Activated CD4-positive, alpha-beta T cell treated with anti-CD3 and anti-CD28 coated beads, Interleukin-2, amount 50 U/mL, for 4 hours (primary cell): ENCODE results near the gene GLI3.

Experiments used
- DNase-seq, 2 experiments: peaks; one replicate each; pipeline ENCODE4 v3.0.0-alpha.2; 2020

Gene GLI3

GRCh38 chr7:42235741-42236161 lies 1.3 kb downstream of the GLI3 start:
- DNase-seq: no peak

- DNase-seq: no peak
Measured at GRCh38 chr7:42234736-42235135, 2.3 kb downstream of the GLI3 start.

- DNase-seq: no peak
Measured at GRCh38 chr7:42233695-42234331, 3.2 kb downstream of the GLI3 start.

- no peak for DNase-seq
Measured at GRCh38 chr7:42233171-42233570, 3.8 kb downstream of the GLI3 start.

- no peak for DNase-seq
Measured at GRCh38 chr7:42232275-42232674, 4.7 kb downstream of the GLI3 start.

- DNase-seq: no peak
Measured at GRCh38 chr7:42231043-42231787, 5.8 kb downstream of the GLI3 start.

- DNase-seq: no peak
Measured at GRCh38 chr7:42227936-42228591, 8.9 kb downstream of the GLI3 start.

- no peak for DNase-seq
Measured at GRCh38 chr7:42227541-42227935, 9.5 kb downstream of the GLI3 start.

- DNase-seq: no peak
Measured at GRCh38 chr7:42227021-42227420, 10.0 kb downstream of the GLI3 start.

GRCh38 chr7:42226354-42226941 lies 10.6 kb downstream of the GLI3 start:
- DNase-seq: no peak

GRCh38 chr7:42224391-42225003 lies 12.5 kb downstream of the GLI3 start:
- DNase-seq: no peak

GRCh38 chr7:42222891-42223290 lies 14.1 kb downstream of the GLI3 start:
- DNase-seq: no peak

- DNase-seq: no peak
Measured at GRCh38 chr7:42222125-42222524, 14.9 kb downstream of the GLI3 start.

GRCh38 chr7:42221304-42221703 lies 15.7 kb downstream of the GLI3 start:
- DNase-seq: no peak

- no peak for DNase-seq
Measured at GRCh38 chr7:42219447-42219846, 17.6 kb downstream of the GLI3 start.

GRCh38 chr7:42218248-42218647 lies 18.8 kb downstream of the GLI3 start:
- no peak for DNase-seq

- DNase-seq: no peak
Measured at GRCh38 chr7:42217548-42217947, 19.5 kb downstream of the GLI3 start.

- DNase-seq: no peak
Measured at GRCh38 chr7:42217053-42217452, 20.0 kb downstream of the GLI3 start.

GRCh38 chr7:42214060-42214679 lies 22.8 kb downstream of the GLI3 start:
- no peak for DNase-seq

GRCh38 chr7:42213093-42213492 lies 23.9 kb downstream of the GLI3 start:
- DNase-seq: no peak

- DNase-seq: no peak
Measured at GRCh38 chr7:42212541-42213090, 24.4 kb downstream of the GLI3 start.

- no peak for DNase-seq
Measured at GRCh38 chr7:42211938-42212337, 25.1 kb downstream of the GLI3 start.

GRCh38 chr7:42210779-42211178 lies 26.2 kb downstream of the GLI3 start:
- DNase-seq: no peak
